GM19240 (cell line): ENCODE measurements around the gene SPTY2D1.
"Not testable (repeated sequence)": the region's sequence is repeated elsewhere in the genome, so short reads cannot be mapped to it uniquely, and the experiment has no call there.

ENCODE experiments used
- DNase-seq: peaks from one replicate; pipeline ENCODE4 v3.0.0; 2011; ENCODE audit warnings: low spot score; ENCODE audit not compliant: insufficient read length

SPTY2D1 gene

DNA sequence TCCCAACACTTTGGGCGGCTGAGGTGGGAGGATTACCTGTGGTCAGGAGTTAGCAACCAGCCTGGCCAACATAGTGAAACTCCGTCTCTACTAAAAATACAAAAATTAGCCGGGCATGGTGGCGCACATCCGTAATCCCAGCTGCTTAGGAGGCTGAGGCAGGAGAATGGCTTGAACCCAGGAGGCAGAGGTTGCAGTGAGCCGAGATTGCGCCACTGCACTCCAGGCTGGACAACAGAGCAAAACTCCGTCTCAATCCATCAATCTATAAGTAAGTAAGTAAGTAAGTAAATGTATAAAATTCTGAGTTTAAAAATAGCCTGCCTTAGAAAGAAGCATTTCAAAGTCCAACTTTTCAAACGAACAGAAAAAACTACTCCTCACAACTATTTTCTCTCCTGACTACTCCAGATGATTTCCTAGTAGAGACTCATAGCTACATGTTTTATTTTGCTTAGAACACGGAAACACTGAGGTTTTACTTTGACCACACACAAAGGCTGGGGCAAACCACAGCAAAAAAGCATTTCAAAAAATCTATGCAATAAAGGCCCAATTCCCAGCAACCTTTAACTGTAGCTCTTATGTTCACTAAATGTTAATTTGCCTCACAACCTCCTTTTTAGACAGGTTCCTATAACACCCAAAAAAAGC is 16.3 kb downstream of the SPTY2D1 start:
- DNase-seq, result no peak

DNA sequence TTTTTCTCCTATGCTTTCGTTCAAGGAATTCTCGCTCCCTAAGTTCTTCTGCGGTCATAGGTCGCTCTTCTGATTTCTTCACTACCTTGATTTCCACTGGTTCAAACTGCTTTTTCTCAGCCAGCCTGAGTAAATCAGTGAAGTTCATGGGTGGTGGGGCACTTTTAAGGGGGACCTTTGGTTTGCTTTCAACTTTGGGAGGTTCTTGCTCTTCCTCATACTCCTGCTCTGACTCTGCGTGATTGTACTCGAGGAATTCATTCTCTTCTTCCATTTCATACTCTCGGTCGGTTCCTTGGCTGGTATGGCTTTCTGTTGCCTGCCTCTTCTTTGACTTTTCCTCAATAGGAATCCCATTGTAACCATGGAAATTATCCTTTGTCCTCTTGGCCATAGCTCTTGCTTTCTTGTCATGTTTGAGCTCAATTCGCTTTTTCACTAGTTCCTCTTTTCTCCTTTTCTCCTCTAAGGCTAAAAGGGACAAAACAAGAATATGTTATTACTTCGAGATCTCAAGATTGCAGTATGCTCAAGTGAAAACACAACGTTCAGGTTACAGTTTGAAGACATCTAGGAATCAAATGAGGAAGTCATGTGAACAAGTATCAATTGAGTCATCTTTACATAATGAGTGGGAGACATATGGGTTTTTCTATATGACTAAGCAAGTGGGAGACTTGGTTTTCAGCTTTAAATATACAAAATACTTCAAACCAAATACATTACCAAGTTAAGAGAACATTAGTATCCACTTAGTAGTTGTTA is 18.3 kb downstream of the SPTY2D1 start:
- DNase-seq, result peak; percentile 21

DNA sequence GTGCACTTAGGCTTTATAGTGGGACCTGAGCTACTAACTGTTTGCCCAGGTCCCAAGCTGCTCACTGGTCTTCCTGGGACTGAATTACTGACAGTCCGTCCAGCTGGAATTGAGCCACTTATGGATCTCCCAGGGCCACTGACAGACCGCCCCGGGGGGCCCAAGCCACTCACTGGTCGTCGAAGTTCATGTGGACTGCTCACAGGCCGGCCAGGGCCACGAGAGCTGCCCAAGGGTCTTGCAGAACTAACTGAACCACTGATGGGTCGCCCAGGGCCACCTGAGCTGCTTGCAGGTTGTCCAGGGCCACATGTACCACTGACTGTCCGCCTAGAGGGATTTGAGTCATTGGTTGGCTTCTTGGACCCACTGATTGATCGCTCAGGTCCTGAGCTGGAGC is 19.5 kb downstream of the SPTY2D1 start:
- no peak for DNase-seq

DNA sequence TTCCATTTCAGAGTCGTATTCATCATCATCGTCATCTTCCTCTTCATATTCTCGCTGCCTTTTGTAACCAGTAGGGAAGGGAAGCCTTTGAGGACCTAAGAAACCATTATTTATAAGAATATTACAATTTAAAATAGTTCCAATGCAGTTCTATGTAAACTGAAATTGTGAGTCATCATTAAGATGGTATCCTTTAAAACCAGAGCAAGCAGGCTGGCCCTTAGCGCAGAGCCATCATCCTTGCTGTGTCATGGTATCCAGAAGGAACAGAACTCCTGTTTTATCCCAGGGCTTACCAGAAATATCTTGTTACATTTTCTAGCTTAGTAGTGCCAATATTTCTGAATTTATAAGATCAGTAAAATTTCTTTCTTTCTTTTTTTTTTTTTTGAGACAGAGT is 21.7 kb downstream of the SPTY2D1 start:
- DNase-seq, result no peak

DNA sequence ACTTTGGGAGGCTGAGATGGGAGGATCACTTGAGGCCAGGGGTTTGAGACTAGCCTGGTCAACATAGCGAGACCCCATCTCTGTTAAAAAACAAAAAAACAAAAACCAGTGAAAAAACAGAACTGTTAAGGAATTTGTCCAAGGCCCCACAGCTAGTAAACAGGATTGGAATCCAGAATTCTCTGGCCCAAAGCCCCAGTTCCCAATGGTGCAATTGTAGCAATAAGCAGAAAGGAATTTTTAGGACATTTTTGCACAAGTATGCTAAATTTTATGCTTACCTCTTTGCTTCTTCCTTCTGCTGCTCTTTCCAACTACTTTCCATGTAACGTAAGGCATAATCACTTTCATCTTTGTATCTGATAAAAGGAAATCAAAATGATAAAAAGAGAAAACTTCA is 22.9 kb downstream of the SPTY2D1 start:
- no peak for DNase-seq

DNA sequence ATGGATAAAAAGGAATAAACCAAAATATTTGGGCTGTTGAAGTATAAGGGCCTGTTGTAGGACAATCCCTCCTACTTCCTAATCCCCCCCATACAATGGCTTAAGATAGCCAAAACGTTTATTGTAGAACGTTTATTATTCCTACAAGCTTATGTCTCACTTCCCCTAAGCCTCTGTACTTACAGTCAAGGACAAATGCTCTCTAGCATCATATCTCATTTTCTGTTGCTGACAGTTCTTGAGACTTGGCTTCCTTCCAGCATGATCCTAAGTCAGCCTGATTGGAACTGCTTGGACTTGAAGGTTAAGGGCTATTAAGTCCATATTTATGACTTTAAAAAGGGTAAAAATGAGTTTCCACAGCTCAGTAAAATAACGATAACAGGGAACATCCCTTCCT is 25.8 kb downstream of the SPTY2D1 start:
- no peak for DNase-seq

DNA sequence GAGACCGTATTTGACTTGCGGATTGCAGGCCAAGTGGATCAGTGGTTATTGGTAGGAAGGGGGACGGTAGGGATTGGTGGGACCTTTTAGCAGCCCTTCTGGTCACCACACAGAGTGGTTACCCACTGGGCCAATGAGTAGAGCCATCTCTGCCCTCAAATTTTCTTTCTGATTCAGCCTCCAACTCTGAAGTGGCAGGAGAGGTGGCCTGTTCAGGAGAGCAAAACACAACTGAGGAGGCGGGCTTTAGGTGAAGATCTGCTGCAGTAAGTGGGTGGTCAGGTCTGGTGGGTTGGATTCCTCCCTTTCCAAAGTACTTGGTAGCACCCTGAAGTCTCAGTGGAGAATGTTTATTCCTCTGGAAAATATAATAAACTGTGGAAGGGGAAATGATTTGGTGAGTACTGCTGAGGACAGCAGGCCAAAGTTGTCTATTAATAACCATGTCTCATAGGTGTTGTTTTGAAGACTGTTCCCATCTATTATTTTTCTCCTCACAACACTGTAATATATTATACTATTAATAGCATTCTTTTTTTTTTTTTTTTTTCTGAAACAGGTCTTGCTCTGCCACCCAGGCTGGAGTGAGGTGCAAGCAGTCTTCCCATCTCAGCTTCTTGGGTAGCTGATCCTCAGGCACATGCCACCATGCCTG is 33.1 kb downstream of the SPTY2D1 start:
- no peak for DNase-seq

DNA sequence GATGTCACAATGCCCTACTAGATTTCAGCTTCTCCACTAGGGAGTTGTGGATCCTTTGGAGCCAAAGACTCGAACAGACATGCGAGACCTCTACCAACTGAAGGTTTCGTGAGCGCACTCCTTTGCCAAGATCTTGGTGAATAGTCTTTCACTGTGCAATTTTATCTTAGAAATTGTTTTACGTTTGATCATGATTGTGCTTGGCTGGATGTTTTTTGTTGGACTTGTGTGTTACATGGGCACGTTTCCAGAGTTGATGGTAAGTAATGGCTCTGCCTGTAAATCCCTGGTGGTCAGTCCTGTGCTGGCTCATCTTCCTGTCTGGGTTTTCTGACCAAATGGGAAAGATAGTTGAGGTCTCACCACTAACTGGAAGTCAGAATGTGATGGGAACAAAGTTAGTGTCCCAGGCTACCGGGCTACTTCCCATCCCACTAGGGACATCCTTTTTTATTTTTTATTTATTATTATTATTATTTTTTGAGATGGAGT is 34.4 kb downstream of the SPTY2D1 start, which contains the start of gene MISFA:
MISFA (plus strand) TSS at position 51 of the 492 bp plus-strand sequence; CDS start at position 191, 140 bp downstream.
- DNase-seq, result no peak

DNA sequence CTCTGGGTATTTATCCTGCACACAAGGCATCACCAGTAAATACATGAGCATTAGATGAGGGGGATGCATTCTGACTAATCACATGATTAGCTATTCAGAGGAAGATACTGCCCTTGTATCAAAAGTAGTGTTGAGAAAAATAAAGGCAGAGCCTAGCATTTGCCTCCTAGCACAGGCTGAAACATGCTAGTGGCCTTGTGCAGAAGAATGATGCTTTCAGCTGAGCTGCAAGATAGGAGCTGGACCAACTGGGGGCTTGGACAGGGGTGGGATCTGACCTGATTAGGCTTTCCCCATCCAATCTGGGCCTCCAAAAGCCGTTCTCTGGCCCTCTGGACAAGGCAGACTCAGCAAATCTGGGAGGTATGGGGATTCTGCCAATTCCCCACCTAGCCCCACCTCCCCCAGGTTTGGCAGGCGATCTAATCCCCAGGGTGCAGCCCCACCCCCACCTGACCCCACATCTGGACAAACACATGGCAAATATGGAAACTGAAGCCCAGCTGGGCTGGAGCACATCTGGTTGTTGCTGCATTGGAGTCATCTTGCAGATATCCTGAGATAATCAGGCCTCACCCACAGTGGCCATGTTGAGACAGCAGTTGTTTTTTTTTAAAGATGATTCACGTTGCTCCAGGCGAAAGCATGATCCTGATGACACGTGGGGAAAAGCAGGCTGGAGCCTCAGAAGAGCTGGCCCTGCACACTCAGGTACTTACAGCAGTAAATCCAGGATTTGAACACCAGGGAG is 39.0 kb downstream of the SPTY2D1 start:
- DNase-seq, result no peak

DNA sequence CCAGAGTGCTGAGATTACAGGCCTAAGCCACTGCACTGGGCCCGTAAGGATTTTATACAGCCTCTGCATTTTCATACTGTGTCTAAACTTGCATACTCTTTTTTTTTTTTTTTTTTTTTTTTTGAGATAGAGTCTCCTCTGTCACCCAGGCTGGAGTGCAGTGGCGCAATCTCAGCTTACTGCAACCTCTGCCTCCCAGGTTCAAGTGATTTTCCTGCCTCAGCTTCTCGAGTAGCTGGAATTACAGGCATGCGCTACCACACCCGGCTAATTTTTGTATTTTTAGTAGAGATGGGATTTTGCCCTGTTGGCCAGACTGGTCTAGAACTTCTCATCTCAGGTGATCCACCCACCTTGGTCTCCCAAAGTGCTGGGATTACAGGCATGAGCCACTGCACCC is 40.1 kb downstream of the SPTY2D1 start:
- DNase-seq, result not testable (repeated sequence)

DNA sequence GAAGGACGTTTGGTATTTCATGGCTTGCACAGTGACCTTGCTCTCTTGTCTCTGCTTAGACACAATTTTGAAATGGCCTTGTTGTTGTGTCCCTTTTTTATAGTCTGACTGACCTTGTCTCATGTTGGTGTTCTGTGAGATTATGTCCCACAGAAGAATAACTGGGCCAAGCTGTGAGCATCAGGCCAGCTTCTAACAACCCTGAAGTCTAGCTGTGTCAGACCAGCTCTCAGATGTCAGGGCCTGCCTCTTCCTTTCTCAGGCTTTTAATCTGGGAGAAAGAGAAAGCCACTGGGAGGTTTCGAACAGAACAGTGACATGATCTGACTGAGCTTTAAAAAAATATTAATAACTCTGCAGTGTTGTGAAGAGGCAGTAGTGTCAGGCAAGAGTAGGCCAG is 43.6 kb downstream of the SPTY2D1 start:
- no peak for DNase-seq

DNA sequence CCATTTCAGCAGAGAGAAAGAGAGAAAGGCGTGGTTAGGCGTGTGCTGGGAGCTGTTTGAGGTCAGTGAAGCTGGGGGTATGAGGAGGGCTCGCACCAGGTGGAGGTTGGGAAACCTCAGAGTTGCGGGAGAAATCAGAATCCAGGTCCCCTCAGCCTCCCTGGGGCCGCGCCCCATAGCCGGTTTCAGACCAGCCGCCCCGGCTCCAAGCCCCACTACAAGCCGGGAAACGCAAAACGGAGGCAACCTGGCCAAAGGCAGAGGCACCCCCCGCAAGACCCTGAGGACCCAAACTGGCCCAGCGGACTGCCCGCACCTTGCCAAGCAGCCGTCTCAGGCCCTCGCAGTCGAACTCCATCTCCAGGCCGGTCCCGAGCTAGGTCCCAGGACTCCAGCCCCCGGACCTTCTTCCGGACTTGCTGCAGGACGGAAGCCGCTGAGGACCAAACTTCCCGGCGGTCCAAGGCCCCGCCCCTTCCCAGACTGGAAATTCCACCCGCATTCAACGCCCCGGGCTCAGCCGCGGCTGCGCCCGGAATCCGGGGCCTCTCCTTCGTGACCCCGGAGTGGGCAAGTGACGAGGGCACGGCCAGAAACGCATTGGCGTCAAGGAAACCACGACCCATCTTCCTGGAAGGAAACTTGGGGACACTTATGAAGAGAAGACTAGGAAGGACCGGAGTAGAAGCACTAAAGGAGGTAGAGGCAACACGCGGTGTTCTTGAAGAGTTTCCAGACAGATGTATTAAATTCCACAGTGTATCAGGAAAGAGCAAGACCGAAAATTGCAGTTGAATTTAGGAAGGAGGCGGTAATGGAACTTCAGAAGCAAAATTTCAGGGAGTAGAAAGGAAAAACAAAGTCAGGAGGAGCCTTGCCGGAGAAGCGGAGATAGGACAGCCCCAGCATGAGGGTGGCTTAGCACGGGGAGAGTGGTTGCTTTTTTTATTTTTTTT is 45.6 kb downstream of the SPTY2D1 start, which contains the start of gene UEVLD:
UEVLD (minus strand) TSS at position 438 of the 956 bp plus-strand sequence; CDS start at position 358, 80 bp downstream.
- peak; percentile 61 for DNase-seq

DNA sequence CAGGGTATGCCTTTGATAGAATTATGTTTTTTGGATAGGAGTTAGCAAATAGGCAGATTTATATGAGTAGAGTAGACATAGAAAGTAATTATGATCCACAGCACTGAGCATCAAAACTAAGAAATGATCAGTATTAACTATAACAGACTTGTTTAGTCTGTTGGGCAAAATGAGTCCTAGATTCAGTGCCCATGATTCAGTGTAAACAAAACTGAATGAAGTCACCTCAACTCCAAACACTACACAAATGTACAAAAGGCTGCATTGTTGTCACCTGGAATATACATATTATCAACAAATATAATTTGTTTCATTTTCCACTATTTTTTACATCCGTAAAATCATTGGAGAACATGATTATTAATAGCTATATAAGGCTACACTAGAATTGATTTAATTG is 52.3 kb downstream of the SPTY2D1 start:
- DNase-seq, result no peak

DNA sequence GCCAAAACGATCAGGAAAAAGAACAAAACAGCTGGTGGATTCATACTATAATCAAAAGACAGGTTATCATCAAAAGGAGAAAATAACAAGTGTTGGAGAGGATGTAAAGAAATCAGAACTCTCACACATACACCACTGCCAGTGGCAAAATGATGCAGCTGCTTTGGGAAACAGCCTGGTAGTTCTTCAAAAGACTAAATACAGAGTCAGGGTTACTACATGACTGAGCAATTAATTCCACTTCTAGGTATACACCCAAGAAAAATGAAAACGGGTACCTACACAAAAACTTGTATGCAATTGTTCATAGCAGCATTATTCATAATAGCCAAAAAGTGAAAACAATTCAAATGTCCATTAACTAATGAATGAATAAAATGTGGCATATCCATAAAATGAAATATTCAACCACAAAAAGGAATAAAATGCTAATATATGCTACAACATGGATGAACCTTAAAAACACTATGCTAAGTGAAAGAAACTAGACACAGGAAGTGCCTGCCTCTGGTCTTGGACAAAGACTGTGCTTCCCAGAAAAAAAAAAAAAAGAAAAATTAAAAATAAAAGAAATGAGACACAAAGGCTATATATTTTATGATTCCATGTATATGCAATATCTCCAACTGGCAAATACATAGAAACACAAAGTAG is 53.9 kb downstream of the SPTY2D1 start:
- DNase-seq, result no peak

DNA sequence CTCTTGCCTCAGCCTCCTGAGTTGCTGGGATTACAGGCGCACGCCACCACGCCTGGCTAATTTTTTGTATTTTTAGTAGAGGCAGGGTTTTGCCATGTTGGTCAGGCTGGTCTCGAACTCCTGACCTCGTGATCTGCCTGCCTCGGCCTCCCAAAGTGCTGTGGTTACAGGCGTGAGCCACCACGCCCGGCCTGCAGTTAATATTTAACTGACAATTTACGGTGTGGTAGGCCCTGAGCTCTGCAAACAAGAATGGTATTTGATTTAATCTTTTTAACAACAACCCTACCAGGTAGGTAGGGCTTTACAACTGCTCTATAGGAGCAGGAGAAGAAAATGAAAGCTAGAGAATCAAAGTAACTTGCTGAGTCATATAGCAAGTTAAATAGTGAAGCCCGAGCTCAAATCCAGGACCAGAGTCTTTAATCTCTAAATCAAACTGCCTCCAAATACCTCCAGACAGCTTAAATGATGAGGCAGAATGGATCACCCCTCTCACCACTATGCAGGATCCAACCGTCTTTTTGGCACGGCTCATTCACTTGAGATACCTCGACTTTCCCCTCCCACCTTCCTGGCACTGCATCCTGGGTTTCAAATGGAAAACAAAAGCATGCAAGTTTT is 55.1 kb downstream of the SPTY2D1 start:
- no peak for DNase-seq

DNA sequence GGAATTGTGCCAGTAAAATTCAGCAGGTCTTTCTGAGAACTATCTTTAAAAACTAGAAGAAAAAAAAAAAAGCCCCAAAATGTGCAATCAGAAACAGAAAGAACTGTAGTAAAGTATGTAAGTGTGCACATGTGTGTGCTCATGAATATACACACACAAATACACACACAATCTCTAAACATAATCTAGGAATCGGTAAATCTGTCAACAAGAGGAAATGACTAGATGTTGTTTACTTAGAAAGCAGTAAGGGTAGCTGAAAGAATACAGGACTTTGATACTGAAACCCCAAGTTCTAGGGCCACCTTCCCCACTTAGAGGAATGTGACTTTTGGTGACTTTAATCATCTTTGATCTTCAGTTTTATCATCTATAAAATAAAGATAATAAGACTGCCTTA is 58.8 kb downstream of the SPTY2D1 start:
- DNase-seq, result no peak

DNA sequence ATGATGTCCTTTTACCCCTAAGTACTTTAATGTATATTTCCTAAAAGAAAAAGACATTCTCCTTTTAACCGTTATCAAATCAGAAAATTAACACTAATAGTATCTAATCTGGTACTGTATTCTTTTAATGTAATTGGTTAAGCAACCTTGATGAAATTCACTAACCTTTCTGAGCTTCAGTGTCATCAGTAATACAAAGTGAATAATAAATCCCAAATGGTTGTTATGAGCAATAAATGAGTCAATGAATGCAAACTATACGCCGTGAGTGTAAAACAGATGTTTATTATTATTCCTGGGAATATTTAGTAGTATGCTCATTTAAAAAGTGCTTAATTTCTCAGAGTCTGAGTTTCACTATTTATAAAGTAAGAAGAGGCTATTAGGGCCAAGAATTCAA is 67.1 kb downstream of the SPTY2D1 start:
- no peak for DNase-seq

DNA sequence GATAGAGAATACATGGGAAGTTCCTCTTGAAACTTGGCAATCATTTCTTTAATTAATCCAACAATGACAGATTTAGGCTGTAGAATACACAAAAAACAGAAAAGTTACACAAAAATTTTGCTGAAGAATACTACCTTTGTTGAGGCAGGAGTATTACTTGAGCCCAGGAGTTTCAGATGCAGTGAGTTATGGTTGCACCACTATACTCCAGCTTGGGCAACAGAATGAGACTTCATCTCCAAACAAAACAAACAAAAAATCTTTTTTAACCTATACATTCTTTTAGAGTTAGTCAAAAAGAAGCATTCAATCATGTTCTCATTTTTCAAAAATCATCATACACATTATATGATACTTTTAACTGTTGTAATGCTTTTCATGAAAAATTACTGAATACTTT is 67.7 kb downstream of the SPTY2D1 start:
- DNase-seq, result no peak

DNA sequence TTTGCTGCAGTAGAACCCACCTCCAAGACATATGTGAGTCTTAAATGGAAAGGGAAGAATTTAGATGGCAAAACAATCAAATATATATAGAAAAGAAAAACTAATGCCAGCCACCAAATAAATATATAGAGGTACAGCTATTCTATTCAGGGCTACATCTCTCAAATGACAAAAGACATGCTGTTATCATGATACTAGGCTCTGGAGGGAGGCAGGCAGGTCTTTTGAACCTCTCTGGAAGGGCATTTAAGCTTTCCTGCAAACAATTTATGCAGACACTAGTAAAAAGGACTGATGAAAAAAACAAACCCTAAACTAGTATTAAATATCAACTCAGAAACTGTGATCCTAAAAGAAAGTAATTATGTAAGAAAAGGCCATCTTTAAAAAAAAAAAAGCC is 70.0 kb downstream of the SPTY2D1 start:
- no peak for DNase-seq
